Hair follicular keratinocyte (primary cell): ENCODE data around the gene CCL13. TPM values are rescaled to one million over a fixed set of nuclear protein-coding genes. Genes with fewer than 3 reads are reported as not detected.

ENCODE experiments used
- total RNA-seq: library from RNA; depleted of rRNA; stranded (reverse); fragments of >200 nt; gene quantifications from 2 replicates; pipeline ENCODE4 v1.2.3, GENCODE V29; 2015

CCL13 gene
- not detected in 2 replicates for total RNA-seq

GRCh38 chr17:34356194-34356593 is at the start of gene CCL13:
Gene CCL13 (plus strand): TSS chr17:34356480. CDS start chr17:34356527, 47 bp downstream.

DNA sequence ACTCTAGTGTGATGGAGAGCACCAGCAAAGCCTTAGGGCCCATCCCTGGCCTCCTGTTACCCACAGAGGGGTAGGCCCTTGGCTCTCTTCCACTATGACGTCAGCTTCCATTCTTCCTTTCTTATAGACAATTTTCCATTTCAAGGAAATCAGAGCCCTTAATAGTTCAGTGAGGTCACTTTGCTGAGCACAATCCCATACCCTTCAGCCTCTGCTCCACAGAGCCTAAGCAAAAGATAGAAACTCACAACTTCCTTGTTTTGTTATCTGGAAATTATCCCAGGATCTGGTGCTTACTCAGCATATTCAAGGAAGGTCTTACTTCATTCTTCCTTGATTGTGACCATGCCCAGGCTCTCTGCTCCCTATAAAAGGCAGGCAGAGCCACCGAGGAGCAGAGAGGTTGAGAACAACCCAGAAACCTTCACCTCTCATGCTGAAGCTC is 37.2 kb upstream of the CCL13 start, which contains the start of gene CCL8:
CCL8 (plus strand) TSS at position 397 of the 445 bp plus-strand sequence. CDS start 67 bp downstream, outside the sequence.

DNA sequence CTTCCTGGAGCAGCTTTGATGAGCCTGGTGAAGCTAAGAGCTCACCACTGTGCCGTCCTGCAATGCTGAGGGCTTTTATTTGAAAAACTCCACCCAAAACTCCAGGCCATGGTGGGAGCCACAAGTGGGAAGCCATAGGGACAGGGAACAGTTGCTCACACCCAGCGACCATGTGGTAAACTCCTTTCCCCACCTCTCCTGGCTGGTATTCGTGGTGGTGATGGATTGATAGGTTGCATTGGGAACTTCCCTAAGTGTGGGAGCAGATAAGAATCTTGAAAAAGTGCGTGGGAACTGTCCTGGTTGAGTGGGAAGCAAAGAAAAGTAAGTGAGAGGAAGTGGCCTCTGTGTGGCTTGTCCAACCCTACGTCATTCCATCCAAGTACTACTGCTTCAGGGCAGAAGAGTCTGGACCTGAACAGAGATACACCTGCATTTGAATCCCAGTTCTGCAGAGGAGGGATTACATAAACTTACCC is 6.9 kb downstream of the CCL13 start, which contains the start of gene CCL1:
CCL1 (minus strand) TSS at position 51 of the 479 bp plus-strand sequence. CDS start 72 bp downstream, outside the sequence.

Other genes with a start within 250 kb of the CCL13 start
- not detected in 2 replicates for gene CCL2, start 101.2 kb upstream of the CCL13 start, total RNA-seq
- not detected in 2 replicates for gene CCL7, start 86.3 kb upstream of the CCL13 start, total RNA-seq
- not detected in 2 replicates for gene CCL11, start 70.7 kb upstream of the CCL13 start, total RNA-seq
- not detected in 2 replicates for gene CCL8, start 37.0 kb upstream of the CCL13 start, total RNA-seq
- gene CCL1, start 6.8 kb downstream of the CCL13 start, total RNA-seq: not detected in 2 replicates
- not detected in 2 replicates for gene TMEM132E, start 223.1 kb downstream of the CCL13 start, total RNA-seq